ENCODE measurements around the gene EPHA8.

EPHA8 gene

DNA sequence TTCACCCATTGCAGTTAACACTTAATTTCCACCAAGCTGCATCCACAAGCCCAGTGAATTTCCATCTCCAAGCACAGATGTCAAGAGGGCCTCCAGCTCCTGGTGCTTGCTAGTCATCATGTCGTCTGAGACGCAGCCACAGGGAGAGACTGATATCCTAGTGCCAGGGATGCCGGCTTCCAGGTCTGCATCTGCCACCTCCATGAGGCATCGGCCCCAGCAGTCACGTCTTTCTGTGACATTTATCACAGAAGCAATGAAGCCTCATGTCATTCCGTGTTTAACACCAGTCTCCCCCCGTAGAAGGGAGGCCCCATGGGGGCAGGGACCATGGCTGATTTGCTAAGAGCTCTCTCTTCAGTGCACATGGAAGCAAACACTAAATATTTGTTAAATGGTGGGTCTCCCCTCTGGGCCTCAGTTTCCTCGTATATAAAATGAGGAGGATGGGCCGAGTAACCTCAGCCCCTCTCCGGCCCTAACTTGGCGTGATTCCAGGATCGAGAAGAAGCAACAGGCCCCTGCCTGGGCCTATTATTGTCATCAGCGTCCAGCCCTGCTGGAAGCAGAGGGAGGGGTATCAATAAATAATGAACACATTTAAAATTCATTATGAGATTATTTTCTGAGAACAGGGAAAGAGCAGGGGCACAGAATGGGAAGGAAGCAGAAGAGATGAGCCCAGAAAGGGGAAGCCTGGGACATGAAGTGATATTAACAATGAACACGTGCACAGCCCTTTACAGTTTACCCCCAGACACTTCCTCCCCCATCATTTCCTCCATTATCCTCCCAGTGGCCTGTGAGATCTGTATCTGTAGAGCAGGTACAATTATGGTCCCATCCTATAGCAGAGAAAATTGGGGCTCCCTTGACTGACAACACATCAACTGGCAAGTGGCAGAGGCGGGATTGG is 88.9 kb downstream of the EPHA8 start:
- no peak for DNase-seq

DNA sequence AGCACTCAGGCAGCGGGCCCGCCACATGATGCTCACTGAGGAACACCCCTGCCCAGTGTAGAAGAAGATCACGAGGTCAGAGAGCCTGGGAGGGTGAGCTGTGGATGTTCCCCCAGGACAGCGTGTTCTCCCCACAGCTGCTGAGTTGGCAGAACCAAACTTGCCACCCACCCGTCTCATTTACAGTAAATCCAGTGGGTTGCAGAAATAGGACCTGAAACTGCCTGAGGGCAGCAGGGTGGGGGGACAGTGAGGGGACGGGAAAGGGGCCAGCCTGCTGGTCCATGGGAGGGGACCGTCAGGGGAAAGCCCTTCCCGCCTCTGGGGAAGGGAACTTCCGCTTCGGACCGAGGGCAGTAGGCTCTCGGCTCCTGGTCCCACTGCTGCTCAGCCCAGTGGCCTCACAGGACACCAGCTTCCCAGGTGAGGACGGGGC is 89.6 kb downstream of the EPHA8 start, which contains the start of gene C1QB:
TSS of gene C1QB (plus strand) at position 356 of the 436 bp plus-strand sequence. CDS start 6,227 bp downstream, outside the sequence.
- no peak for DNase-seq
